H7 (cell line): ENCODE measurements around the gene CPSF4L. TPM values are rescaled to one million over a fixed set of nuclear protein-coding genes. Genes with fewer than 3 reads are reported as not detected.

Experiments
- DNase-seq: peaks from one replicate; pipeline ENCODE4 v3.0.0; 2012
- H3K27me3 ChIP-seq: 2 replicates; pipeline ENCODE4 v1.6.0; 2011; ENCODE audit warnings: mild to moderate bottlenecking, low read length; ENCODE audit not compliant: control insufficient read depth, insufficient read depth
- H3K36me3 ChIP-seq: replicated peaks from 2 replicates; pipeline ENCODE4 v1.5.1; 2011; ENCODE audit warnings: low read length; ENCODE audit not compliant: control insufficient read depth, insufficient read depth
- H3K4me3 ChIP-seq: 2 replicates; pipeline ENCODE4 v1.5.1; 2011; ENCODE audit warnings: low read depth, mild to moderate bottlenecking, control low read depth, low read length, moderate library complexity; ENCODE audit not compliant: insufficient read depth
- total RNA-seq: library from RNA; depleted of rRNA; stranded (reverse); fragments of >200 nt; shearing (Covaris generic); gene quantifications from 2 replicates; pipeline ENCODE4 v1.2.3, GENCODE V29; 2014

Gene CPSF4L
- total RNA-seq, 1 experiment from 2014 or later: not detected

GRCh38 chr17:73240561-73240960 lies 21.1 kb downstream of the CPSF4L start:
- no peak overlapping the region for H3K4me3 ChIP-seq
- no peaks in the 10 kb centered on the region for H3K27me3 ChIP-seq
- no peak for DNase-seq
- H3K36me3 ChIP-seq: peaks cover 9% of the 10 kb centered on the region

GRCh38 chr17:73237714-73238113 lies 24.0 kb downstream of the CPSF4L start:
- DNase-seq: no peak
- H3K4me3 ChIP-seq: no peak overlapping the region
- no peaks in the 10 kb centered on the region for H3K27me3 ChIP-seq
- H3K36me3 ChIP-seq: peaks cover 9% of the 10 kb centered on the region

- DNase-seq: no peak
- peaks cover 6% of the 10 kb centered on the region for H3K36me3 ChIP-seq
- no peaks in the 10 kb centered on the region for H3K27me3 ChIP-seq
- no peak overlapping the region for H3K4me3 ChIP-seq
Observed at GRCh38 chr17:73234736-73235135, 26.9 kb downstream of the CPSF4L start.

GRCh38 chr17:73232587-73233373 lies 28.9 kb downstream of the CPSF4L start:
- DNase-seq: peak; percentile 87
- Histone ChIP-seq H3K4me3 (peak overlapping the region; percentile 91), H3K36me3 (peaks cover 6% of the 10 kb centered on the region), H3K27me3 (no peaks in the 10 kb centered on the region)

- H3K27me3 ChIP-seq: no peaks in the 10 kb centered on the region
- peak overlapping the region; percentile 91 for H3K4me3 ChIP-seq
- DNase-seq: peak; percentile 98
- H3K36me3 ChIP-seq: peaks cover 6% of the 10 kb centered on the region
Observed at GRCh38 chr17:73231841-73232586, 29.7 kb downstream of the CPSF4L start.

- peak; percentile 50 for DNase-seq
- Histone ChIP-seq H3K36me3 (peaks cover 2% of the 10 kb centered on the region), H3K27me3 (no peaks in the 10 kb centered on the region), H3K4me3 (peak overlapping the region; percentile 91)
Observed at GRCh38 chr17:73231395-73231794, 30.3 kb downstream of the CPSF4L start.

GRCh38 chr17:73230088-73230487 lies 31.6 kb downstream of the CPSF4L start:
- DNase-seq: no peak
- Histone ChIP-seq H3K36me3 (no peaks in the 10 kb centered on the region), H3K27me3 (no peaks in the 10 kb centered on the region), H3K4me3 (no peak overlapping the region)

- Histone ChIP-seq H3K27me3 (no peaks in the 10 kb centered on the region), H3K4me3 (no peak overlapping the region), H3K36me3 (no peaks in the 10 kb centered on the region)
- DNase-seq: peak; percentile 44
Observed at GRCh38 chr17:73228748-73229236, 32.9 kb downstream of the CPSF4L start.

- Histone ChIP-seq H3K4me3 (no peak overlapping the region), H3K36me3 (no peaks in the 10 kb centered on the region), H3K27me3 (no peaks in the 10 kb centered on the region)
- DNase-seq: no peak
Observed at GRCh38 chr17:73227944-73228343, 33.7 kb downstream of the CPSF4L start.

GRCh38 chr17:73227379-73227778 lies 34.3 kb downstream of the CPSF4L start:
- Histone ChIP-seq H3K4me3 (no peak overlapping the region), H3K27me3 (no peaks in the 10 kb centered on the region), H3K36me3 (no peaks in the 10 kb centered on the region)
- DNase-seq: no peak

- DNase-seq: no peak
- H3K4me3 ChIP-seq: no peak overlapping the region
Observed at GRCh38 chr17:73226556-73227172, 35.0 kb downstream of the CPSF4L start.

GRCh38 chr17:73224663-73225305 lies 36.9 kb downstream of the CPSF4L start:
- Histone ChIP-seq H3K27me3 (no peaks in the 10 kb centered on the region), H3K4me3 (no peak overlapping the region), H3K36me3 (no peaks in the 10 kb centered on the region)
- DNase-seq: no peak

More at GRCh38 chr17:73226556-73227172, 35.0 kb downstream of the CPSF4L start:
- H3K27me3 ChIP-seq: no peaks in the 10 kb centered on the region
- no peaks in the 10 kb centered on the region for H3K36me3 ChIP-seq

- H3K36me3 ChIP-seq: no peaks in the 10 kb centered on the region
- H3K4me3 ChIP-seq: no peak overlapping the region
- no peaks in the 10 kb centered on the region for H3K27me3 ChIP-seq
- DNase-seq: no peak
Observed at GRCh38 chr17:73224237-73224636, 37.4 kb downstream of the CPSF4L start.

GRCh38 chr17:73223626-73224230 lies 38.0 kb downstream of the CPSF4L start:
- no peaks in the 10 kb centered on the region for H3K27me3 ChIP-seq

More at GRCh38 chr17:73223626-73224230, 38.0 kb downstream of the CPSF4L start:
- Histone ChIP-seq H3K4me3 (no peak overlapping the region), H3K36me3 (no peaks in the 10 kb centered on the region)
- DNase-seq: no peak
